ENCODE results near the gene EP400.

DNA sequence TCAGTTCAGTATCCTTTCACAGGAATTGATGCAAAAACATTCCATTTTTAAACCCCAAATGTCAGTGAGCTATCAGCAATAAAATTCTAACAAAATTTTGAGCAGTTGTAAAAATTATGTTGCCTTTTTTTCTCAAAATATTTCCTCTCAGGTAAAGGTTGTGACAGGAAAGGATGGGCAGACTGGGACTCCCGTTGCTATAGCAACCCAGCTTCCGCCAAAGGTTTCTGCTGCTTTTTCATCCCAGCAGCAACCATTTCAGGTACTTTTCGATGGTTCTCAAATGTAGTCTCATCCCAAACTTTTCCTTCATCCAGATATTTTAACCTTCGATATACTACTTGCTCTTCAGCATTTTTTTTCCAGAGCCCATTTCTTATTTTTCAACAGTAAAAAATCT lies 13.6 kb downstream of the EP400 start:
- no peak for TF ChIP-seq EZH2phosphoT487 (conservative IDR thresholded peaks at IDR 0.05; ENCODE audit: low read length)
- no peak for TF ChIP-seq CTCF (IDR thresholded peaks at IDR 0.05; ENCODE audit: insufficient read depth, low read length, poor library complexity, severe bottlenecking)
